ENCODE data around the gene AFAP1. TPM values are rescaled to one million over a fixed set of nuclear protein-coding genes. Genes with fewer than 3 reads are reported as not detected.
A peak's percentile ranks its signal among the peaks of the same experiment; 100 is the strongest.

Gene AFAP1
- total RNA-seq, 4 donors from 2014 or later, result 8.2 to 55.0 (median 28.9) TPM

DNA sequence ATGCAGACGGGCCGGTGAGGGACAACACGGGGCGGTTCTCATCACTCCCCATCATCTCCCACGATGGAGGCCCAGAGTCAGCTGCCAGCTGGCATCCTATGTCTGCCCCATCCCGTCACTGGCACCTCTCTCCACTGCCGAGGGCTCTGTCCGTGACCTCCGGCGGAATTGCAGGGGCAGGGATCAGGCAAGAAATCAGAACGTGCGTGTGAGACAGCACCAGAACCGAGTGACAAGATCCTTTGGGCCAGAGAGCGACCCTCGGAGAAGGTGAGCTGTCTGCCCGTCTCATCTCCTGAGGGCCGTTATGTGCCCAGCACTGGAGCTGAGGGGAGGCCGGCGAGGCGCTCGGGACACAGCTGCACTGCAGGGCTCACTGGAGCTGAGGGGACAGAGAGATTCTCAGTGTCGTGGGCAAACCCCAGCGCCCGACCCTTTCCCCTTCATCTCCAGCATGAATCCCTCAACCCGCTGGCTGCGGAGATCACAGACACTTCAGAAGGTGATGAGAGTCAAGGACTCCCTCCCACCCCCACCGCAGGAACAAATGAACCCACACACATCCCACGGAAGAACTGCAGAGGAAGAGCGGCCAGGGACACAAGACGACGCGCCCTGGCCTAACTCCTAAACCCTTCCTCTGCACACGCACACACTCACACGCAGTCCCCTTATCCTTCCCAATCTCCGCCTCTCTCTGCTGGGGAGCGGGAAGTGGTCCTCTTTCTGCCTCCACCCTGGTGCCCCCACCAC is 128.7 kb downstream of the AFAP1 start:
- TF ChIP-seq POLR2A (IDR thresholded peaks at IDR 0.05), result no peak
- TF ChIP-seq, protein P1, sequence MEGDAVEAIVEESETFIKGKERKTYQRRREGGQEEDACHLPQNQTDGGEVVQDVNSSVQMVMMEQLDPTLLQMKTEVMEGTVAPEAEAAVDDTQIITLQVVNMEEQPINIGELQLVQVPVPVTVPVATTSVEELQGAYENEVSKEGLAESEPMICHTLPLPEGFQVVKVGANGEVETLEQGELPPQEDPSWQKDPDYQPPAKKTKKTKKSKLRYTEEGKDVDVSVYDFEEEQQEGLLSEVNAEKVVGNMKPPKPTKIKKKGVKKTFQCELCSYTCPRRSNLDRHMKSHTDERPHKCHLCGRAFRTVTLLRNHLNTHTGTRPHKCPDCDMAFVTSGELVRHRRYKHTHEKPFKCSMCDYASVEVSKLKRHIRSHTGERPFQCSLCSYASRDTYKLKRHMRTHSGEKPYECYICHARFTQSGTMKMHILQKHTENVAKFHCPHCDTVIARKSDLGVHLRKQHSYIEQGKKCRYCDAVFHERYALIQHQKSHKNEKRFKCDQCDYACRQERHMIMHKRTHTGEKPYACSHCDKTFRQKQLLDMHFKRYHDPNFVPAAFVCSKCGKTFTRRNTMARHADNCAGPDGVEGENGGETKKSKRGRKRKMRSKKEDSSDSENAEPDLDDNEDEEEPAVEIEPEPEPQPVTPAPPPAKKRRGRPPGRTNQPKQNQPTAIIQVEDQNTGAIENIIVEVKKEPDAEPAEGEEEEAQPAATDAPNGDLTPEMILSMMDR (IDR thresholded peaks at IDR 0.05), result no peak
- Histone ChIP-seq H3K27me3 (no peaks in the 10 kb centered on the region), H3K36me3 (no peaks in the 10 kb centered on the region), H3K27ac (peak overlapping the region; percentile 39 to 55), H3K4me1 (peaks cover 9 to 15% of the 10 kb centered on the region in 2 donors), H3K4me3 (no peak overlapping the region), H3K9me3 (no peaks in the 10 kb centered on the region)
- DNase-seq, result no peak
- intact Hi-C loops (cut with DNase I; ENCODE audit: low total_unique reads), result no loop called here

GRCh38 chr4:7808752-7809151 is 130.9 kb downstream of the AFAP1 start:
- no peak for DNase-seq
- Histone ChIP-seq H3K27me3 (no peaks in the 10 kb centered on the region), H3K4me3 (no peak overlapping the region), H3K4me1 (peaks cover 9 to 15% of the 10 kb centered on the region in 2 donors), H3K36me3 (no peaks in the 10 kb centered on the region), H3K27ac (no peak overlapping the region), H3K9me3 (no peaks in the 10 kb centered on the region)
- intact Hi-C loops (cut with DNase I; ENCODE audit: low total_unique reads), result no loop called here
- TF ChIP-seq, protein P1 (IDR thresholded peaks at IDR 0.05), result no peak
- no peak for TF ChIP-seq POLR2A (IDR thresholded peaks at IDR 0.05)

GRCh38 chr4:7808181-7808580 is 131.5 kb downstream of the AFAP1 start:
- TF ChIP-seq, protein P1 (IDR thresholded peaks at IDR 0.05), result no peak
- TF ChIP-seq POLR2A (IDR thresholded peaks at IDR 0.05), result no peak
- intact Hi-C loops (cut with DNase I; ENCODE audit: low total_unique reads), result no loop called here
- H3K9me3 ChIP-seq, result no peaks in the 10 kb centered on the region
- H3K4me1 ChIP-seq, result peaks cover 9 to 15% of the 10 kb centered on the region in 2 donors
- no peaks in the 10 kb centered on the region for H3K27me3 ChIP-seq
- no peak for DNase-seq
- no peak overlapping the region for H3K4me3 ChIP-seq
- no peaks in the 10 kb centered on the region for H3K36me3 ChIP-seq
- peak overlapping the region in 1 of 2 donors; percentile 86 for H3K27ac ChIP-seq

DNA sequence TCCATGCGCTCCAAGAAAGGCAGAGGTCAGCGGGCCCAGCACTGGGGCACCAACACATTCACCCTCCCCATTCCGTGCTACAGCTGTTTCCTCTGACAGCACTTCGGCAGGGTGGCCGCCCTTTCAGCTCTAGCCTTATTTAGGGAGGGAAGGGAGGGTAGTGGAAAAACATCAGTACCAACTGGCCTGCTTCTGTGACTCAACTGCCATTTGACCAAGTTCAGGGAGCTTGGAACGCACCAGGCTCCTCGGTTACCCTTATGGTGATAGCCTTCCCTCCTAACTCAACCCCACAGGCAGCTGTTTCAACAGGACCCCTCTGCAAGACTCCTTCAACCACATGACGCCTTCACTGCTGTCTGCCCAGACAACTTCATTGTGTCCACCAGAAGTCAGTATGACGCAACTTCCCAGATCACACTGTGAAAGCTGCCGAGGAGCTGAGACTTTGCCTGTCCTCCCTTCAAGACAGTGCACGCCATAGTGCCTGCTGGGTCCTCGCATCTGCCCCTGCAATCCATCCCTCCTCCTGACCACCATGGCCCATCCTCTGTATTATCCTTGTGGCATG is 132.2 kb downstream of the AFAP1 start:
- Histone ChIP-seq H3K9me3 (no peaks in the 10 kb centered on the region), H3K36me3 (no peaks in the 10 kb centered on the region), H3K27me3 (no peaks in the 10 kb centered on the region), H3K4me1 (peaks cover 9 to 15% of the 10 kb centered on the region in 2 donors), H3K4me3 (no peak overlapping the region), H3K27ac (peak overlapping the region; percentile 76 to 86)
- TF ChIP-seq, protein P1 (IDR thresholded peaks at IDR 0.05), result no peak
- no peak for TF ChIP-seq POLR2A (IDR thresholded peaks at IDR 0.05)
- no peak for DNase-seq
- intact Hi-C loops (cut with DNase I; ENCODE audit: low total_unique reads), result no loop called here

DNA sequence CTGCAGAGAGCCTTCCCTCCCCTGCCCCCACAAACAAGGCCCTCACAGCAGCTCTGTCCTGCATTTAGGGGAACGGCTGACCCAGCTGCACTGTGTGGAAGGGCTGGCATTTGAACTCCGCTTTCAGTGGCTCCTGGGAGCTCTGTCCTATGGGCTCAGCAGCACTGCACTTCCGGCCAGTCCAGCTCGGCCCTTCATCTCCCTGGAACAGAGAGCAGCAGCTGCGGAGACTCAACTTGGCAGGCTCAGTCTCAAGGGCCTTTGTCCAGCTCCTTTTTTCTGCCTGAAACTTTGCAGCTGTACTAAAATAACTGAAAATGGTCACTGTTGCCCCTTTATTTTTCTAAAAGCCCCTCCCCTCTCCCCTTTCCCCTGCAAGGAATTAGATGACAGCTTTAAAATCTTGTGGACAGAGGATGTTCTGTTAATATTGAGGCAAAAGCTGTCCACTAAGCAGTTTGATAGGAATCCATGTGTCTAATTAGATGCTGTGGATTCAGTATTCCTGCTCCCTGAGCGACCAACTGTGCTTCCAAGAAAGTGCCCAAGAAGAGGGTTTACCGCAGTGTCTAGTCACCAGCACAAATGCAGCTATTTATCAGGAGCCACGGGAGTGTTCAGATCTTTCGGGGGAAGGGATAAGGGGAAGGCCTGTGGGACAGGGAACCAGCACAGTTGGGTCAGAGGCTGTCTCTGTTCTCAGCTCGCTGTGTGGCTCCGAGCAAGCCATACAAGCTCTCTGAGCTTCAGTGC is 133.1 kb downstream of the AFAP1 start:
- no peaks in the 10 kb centered on the region for H3K36me3 ChIP-seq
- peak; percentile 86 for DNase-seq
- no peaks in the 10 kb centered on the region for H3K9me3 ChIP-seq
- H3K27me3 ChIP-seq, result no peaks in the 10 kb centered on the region
- H3K4me3 ChIP-seq, result no peak overlapping the region
- no peak for TF ChIP-seq POLR2A (IDR thresholded peaks at IDR 0.05)
- TF ChIP-seq, protein P1 (IDR thresholded peaks at IDR 0.05), result no peak
- peak overlapping the region; percentile 76 to 86 for H3K27ac ChIP-seq
- peaks cover 9 to 15% of the 10 kb centered on the region in 2 donors for H3K4me1 ChIP-seq
- intact Hi-C loops (cut with DNase I; ENCODE audit: low total_unique reads), result no loop called here

Data from uterus (tissue), 4 donors.